HG03039 (cell line): ENCODE data around the gene DEPDC7.
"Not testable (repeated sequence)": the region's sequence is repeated elsewhere in the genome, so short reads cannot be mapped to it uniquely, and the experiment has no call there.

Experiments used
- ATAC-seq: cut with Tn5 transposase; IDR thresholded peaks from one replicate; pipeline ENCODE4 v1.9.1; 2021; ENCODE audit warnings: mild to moderate bottlenecking, moderate library complexity; ENCODE audit not compliant: unreplicated experiment

Gene DEPDC7

DNA sequence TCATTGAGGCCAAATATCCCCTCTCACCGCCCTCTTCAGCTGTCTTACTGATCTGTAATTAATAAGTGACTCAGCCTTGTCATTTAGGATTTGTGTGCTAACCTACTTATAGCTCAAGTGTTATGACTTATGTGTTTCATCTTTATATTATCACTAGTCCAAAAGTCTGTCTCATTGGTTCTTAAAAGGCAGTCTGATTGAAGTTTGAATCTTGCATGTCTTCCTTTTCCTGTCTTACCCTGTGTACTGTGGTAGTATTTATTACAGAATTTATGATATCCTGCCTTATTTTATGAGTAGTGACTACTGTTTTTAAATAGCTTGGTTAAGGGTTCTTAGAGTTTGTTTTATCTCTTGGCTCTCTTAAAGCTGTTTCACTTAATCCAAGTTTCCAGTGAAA lies 6.3 kb downstream of the DEPDC7 start:
- no peak for ATAC-seq

DNA sequence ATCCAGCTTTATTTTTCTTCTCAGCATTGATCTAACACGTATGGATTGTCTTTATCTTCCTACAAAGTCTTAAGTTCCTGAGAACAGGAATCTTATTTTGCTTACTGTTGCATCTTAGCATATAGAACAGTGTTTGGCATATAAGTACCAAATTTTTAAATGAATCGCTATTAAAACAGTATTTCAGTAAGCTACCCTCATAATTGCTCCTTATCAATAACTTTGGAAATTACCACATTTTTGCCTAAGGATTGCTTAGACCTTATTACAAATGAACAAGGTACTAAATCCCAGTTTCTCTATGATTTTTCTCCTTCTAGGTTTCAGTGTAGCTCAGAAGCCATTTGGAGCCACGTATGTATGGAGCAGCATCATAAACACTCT lies 9.7 kb downstream of the DEPDC7 start:
- ATAC-seq: no peak

DNA sequence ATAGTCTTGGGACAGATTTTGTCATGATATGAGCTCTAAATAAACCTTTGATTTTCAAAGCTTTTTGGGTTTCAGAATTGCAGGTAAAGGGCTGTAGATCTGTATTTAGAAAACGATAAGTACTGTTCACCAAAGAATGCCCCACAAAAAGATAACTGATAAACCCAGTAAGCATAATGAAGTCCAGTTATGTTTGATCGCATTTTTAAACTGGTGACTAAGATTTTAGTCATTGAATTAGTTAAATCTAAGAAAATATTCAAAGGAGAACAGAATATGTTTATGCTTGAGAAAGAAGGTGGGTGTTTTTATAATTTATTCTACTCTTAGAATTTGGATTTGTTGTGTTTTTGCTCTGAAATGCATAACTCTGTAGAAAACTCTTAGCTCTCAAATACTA lies 11.6 kb downstream of the DEPDC7 start:
- no peak for ATAC-seq

DNA sequence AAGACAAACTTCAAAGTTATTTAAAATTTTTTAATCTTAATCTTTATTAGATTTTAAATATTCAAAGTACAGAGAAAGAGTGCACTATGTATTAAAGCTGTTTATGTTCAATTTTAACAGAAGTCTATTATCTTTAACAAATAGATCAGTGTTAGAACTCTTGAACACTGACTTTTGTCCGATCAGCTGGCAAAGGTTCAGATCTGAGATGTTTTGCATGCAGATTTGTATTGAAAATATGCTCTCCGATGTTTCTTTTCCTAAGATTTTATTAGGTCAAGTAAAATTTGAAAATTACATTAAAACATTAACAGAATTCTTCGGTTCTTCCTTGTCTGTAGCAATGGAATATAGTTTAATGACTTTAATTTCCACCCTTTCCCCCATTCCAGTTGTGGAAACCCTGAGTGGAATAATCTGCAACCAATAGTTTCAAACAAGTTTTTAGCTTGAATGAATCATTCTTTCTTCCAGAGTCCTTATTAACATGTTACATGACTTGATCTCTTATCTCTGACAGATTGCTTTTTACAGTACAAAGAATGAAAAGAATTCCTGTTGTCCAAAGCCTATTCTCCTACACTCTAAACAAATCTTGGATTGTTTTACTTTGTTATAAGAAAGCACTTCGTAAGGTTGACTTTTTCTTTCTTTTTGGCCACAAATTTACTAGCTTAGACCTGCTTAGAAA lies 12.3 kb downstream of the DEPDC7 start:
- no peak for ATAC-seq

DNA sequence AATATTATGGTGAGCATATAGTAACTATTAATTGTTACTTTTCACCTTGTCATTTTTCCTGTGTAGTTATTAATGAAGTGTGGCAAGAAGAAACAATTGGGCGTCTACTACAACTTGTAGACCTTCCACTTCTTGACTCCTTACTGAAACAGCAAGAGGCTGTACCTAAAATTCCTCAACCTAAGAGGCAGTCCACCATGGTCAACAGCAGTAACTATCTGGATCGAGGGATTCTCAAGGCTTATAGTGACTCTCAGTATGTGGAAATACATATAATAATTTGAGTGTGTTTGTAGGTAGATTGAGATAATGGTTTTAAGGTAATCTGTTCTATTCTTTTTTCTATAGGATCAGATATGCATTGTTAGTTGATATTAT lies 12.8 kb downstream of the DEPDC7 start:
- ATAC-seq: no peak

DNA sequence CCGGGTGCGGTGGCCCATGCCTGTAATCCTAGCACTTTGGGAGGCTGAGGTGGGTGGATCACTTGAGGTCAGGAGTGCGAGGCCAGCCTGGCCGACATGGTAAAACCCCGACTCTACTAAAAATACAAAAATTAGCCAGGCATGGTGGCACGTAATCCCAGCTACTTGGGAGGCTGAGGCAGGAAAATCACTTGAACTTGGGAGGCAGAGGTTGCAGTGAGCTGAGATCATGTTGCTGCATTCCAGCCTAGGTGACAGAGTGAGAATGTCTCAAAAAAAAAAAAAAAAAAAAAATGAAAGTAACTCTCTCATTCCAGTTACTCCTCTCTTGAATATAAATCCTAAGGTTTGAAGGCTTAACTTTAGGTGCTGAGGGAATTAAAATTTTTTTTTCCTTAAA lies 13.5 kb downstream of the DEPDC7 start:
- ATAC-seq: not testable (repeated sequence)

DNA sequence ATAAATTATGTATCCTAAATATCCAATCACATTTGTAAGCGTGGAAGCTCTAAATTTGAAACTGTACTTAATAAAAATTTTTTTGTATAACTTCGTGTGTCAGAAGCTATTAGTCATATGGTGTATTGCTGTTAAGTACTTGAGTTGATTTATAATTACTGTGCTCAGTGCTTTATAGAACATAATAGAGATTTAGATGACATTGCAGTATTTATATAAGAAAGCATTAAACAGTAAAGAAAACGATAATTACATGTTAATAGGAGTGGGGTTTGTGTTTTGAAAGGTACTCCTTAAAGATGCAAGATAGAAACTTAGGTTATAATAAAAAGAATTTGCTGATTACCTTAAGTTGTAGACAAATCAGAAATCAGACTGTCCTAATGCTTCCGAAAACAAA lies 17.8 kb downstream of the DEPDC7 start:
- no peak for ATAC-seq

DNA sequence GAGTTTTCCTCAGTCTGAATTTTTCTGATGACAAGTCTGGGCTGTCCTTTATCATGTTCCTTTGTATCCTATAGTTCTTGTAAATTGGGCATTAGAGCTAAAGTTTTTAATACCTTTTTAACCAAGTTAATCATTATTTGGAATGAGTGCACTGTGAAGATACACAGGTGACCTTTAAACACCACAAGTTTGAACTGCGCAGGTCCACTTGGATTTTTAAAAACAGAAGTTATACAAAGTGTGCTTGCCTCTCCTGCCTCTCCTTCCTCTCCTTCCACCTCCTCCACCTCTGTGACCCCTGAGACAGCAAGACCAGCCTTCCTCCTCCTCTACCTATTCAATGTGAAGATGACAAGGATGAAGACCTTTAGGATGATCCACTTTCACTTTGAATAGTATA lies 19.3 kb downstream of the DEPDC7 start:
- ATAC-seq: no peak

DNA sequence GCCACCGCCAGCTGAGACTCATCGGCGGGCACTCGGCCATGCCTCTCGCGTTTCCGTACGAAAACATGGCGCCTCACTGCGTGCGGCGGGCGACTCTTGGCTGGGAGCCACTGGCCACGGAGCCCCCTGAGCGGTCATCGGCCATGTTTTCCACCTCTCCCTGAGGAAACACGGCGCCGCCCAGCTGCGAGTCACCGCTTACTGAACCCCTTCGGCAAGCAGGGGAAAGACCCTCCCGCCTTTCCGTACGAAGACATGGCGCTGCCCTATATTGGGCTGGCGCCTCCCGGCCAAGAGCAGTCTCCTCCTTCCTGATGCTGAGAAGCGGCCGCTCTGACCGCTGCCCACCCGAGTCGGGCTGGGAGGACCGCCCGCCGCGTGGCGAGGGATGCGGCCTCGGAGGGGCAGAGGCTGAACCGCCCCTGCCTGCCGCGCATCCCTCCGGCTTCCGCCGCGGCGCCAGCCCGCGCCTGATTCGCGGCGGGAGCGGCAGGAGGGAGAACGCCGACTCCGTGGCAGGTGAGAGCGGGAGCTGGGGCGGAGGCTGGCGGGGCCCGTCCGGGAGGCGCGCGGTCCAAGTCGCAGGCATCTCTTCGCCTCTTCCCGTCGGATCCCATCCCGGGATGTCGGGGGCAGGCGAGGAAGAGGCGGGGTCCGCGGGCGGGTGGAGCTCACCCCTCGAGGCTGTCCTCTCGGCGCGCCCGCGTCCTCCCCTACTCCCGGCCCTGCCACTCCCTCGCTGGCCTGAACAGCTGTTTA lies 23.8 kb downstream of the DEPDC7 start, which contains the start of gene TCP11L1:
TSS of gene TCP11L1 (plus strand) at position 299 of the 759 bp plus-strand sequence. CDS start 4,202 bp downstream, outside the sequence.
- peak; percentile 74 for ATAC-seq

DNA sequence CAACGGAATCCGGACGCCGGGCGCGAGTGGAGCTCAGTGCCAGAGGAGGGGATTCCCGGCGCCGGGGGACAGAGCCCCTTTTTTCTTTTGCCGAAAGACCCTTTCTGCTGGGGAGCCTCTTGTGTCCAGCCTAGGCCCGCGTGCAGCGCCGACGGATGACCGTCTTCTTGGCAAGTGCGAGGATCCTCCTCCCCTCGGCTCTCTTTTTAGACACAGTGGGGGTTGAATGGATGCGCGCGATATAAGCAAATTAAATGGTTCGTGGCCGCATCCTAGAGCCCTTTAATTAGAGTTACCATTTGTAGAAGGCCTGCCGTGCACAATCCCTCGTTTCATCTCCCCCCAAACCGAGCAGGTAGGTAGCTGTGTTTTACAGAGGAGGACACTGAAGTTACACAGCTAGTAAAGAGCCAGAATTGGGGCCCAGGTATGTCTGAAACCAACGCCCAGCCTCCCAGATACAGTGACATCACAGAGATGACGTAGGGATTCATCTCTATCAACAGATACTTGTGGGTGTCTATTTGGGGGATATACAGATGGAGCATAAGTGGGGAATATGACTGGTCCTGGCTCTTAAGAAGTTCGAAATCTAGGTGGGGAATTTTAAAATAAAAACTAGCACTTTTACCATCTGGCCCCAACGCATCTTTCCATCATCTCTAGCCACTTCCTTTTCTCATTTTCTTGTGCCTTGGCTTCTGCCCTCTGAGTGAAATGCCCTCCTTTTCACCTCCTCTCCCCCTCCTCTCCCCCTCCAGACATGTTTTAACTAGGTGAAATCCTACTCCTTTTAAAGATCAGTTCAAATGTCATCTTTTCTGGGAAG lies 24.6 kb downstream of the DEPDC7 start:
- peak; percentile 9 for ATAC-seq

DNA sequence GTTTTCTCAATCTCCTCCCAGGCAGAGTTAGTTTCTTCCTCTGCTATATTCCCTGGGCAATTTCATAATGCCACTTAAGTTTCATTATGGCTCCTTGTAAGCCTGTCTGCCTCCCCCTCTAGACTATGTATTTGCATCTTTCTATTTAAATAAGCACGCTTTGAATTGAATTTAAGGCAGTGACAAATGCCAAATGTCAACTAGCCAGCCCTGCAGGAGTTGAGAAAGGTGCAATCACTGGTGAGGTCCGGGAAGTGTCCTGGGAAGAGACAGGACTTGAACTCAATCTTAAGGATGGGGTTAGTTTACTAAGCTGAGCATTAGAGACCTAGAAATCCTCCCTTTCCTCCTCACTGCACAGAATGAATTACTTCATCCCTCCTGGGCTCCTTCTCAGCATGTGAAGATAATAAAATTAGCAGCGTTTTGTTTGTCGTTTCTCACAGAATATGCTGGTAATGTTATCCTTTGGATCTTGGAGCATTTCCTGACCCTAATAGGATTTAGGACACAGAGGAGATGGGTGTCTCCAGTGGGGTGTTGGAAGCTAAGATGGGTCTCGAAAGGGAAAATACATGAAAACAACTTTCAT lies 25.3 kb downstream of the DEPDC7 start:
- ATAC-seq: no peak

DNA sequence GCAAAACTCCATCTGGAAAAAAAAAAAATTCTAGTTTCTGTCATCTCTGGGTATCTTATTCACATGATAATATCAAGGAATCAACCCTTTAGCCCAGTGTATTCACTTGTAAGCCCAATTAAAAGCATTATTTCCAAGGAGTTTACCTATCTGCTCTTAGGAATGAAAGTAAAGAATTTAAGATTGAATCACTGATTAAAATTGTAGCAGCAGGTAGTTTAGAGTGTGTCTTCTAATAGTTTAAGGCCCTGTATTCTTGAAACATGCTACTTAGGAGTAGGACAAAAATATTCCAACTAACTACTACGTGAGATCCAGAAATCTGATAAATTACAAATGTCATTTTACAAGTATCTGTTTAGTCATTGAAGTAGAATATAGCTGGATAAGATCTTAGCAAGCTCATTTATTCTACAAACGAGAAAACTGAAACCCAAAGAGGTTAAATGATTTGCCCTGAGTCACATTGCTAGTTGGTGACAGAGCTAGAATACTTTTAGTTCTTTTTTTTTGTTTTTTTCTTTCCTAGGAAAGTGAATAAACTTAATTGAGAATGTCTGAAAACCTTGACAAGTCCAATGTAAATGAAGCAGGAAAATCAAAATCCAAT lies 27.6 kb downstream of the DEPDC7 start:
- ATAC-seq: no peak

DNA sequence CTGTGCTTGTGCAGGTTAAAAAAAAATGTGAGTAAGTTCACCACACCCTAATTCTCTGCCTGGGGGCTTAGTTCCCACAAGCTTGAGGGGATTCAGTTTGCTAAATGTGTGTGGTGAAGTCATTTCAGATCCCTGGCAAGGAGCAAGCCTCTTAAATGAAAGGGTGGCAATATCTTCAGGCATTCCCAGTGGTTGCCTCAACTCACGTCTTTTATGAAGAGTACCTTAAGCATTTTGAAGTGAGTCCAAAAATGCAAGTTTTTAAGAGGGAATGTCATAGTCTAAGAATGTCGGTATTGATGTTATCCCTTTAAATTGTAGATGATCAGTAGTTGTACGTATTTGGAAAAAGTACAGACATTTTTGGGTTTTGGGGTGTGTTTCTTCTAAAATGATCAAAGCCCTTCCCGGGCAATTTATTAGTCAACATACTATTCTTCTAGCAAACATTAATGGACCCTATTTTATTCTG lies 28.6 kb downstream of the DEPDC7 start:
- ATAC-seq: no peak

DNA sequence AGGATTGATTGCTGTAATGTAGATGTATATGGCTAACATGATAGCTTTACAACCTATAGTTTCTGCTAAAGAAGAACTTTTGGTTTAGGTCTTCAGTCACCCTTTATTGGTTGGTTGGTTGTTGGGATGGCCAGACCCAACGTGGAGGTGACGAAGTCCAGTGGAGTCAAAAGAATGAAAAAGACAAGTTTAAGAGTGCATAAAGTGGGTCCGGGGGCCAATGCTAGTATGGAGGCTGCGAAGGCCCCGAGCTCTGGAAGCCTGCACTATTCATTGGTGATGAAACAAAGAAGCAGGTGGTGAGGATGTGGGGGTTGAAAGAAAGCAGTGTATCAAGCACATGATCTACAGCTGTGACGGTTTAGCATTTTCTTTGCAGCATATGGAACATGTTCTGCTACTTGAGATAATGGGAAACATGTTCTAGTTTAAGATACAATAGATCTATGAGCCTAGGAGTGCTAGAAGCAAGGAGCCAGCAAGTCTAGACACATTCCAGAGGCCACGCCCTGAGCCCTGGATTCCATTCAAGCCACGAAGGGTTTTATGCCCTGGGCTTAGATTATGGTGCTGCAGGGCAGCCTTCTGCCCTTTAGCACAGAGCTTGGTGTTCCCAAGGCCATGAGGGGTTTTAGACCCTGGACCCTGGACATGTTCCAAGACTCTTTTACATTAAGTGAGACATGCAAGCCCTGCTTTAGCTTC lies 30.0 kb downstream of the DEPDC7 start:
- no peak for ATAC-seq

DNA sequence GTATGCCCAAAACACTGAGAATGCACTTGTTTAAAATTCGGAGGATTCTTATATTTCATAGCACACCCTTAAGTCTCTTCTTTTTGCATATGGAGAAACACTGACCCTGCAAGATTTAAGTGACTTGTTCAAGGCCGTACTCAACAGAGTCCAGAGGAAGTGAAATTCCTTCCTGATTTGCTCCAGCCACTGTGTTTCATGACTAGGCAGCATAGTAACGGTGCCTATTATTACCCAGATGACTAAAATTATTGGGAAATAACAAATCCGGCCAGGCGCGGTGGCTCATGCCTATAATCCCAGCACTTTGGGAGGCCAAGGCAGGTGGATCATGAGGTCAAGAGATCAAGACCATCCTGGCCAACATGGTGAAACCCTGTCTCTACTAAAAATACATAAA lies 33.0 kb downstream of the DEPDC7 start:
- not testable (repeated sequence) for ATAC-seq

DNA sequence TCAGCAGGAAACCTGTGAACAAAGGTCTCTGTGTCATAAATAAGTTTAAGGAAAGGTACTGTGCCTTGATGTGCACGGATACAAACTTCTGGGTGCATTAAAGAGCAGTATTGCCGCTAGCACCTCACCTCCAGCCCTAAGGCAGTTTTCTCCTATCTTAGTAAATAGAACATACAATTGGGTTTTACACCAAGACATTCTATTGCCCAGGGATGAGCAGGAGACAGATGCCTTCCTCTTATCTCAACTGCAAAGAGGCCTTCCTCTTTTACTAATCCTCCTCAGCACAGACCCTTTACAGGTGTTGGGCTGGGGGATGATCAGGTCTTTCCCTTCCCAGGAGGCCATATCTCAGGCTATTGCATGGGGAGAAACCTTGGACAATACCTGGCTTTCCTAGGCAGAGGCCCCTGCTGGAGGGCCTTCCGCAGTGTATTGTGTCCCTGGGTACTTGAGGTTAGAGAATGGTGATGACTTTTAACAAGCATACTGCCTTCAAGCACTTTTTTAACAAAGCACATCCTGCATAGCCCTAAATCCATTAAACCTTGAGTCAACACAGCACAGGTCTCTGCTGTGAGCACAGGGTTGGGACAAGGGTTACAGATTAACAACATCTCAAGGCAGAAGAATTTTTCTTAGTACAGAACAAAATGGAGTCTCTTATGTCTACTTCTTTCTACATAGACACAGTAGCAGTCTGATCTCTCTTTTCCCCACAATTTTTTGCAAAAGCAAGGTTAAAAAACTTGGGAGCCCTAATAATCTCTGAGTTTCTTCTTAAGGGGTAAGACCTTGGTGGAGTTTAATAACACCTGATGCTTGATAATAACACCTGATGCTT lies 34.1 kb downstream of the DEPDC7 start:
- ATAC-seq: not testable (repeated sequence)

DNA sequence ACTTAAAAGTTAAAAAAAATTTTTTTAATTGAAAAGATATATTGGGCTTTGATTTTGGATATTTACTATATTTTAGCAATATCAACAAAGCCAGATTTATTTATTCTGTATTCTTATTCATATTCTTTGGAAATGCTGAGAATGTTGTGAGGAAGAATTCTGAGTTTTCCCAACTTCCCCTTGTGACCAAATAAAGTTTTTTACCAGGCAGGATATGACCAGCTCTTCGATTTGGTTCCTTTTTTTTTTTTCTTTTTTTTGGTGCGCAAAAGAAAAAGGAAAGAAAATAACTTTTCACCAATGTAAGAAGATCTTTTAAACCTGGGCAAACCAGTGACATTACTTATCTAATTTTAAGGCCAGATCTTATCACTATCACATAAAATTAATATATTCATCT lies 36.6 kb downstream of the DEPDC7 start:
- no peak for ATAC-seq

DNA sequence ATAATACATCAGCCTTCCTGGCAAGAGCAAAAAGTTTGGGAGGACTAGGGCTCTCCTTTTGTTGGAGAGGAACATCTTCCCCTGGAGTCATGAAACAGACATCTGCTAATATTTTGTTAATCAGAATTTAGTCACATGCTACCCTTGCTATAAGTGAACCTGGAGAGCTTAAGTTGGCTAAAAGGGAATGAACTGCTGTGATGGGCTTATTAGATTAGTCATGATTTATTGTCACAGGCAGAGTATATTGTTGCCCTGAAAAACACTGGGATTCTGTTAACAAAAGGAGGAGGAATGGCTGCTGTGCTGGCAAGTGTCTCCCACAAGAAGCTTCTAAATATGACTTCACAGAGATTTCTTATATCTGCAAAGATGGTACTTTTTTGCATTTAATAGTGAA lies 39.7 kb downstream of the DEPDC7 start:
- no peak for ATAC-seq

DNA sequence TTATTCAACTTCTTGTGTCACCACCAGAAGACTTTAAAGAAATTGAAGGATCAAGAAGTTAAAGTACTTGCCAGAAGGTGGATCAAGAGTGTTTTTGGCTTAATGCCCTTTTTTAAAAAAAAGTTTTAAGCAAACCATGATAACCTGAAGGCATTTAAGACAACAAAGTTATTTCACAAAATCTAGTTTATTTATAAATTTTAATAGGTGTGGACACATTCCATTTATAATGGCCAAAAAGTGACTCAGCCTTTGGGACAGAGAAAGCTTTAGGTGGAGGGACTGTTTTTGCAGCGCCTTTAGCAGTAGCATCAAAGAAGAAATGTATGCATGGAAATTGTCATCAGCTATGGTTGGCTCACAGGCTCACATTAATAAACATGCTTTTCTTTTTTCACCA lies 41.6 kb downstream of the DEPDC7 start:
- ATAC-seq: no peak
